ENCODE data around the gene TPK1. TPM values are rescaled to one million over a fixed set of nuclear protein-coding genes. Genes with fewer than 3 reads are reported as not detected.
"Not testable (repeated sequence)": the region's sequence is repeated elsewhere in the genome, so short reads cannot be mapped to it uniquely, and the experiment has no call there.

Gene TPK1
- total RNA-seq, 2 experiments from 2014 or later: 15.5 to 15.8 TPM

DNA sequence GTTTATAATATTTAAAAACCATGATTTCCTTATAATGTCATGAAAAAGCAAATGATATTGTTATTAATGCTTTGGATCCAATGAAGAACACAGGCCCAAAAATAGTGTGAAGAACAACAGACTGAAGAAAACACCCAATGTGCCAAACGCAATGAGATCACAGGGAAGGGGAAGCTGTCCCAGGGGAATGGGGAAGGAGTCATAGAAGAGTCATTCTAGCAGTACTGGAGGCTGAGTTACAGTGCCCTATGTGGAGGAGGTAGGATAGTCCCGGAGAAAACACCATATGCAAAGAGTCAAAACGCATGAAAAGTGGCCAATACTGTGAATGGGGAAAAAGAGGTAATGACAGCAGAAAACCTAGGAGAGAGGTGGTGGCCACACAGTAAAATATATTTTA is 50.9 kb downstream of the TPK1 start:
- CTCF ChIA-PET: interaction anchor here (1.8 to 2.6 kb wide), 3 partner anchors 16 to 50 kb away, joined by 5 to 10 read pairs (median 6); no protein-coding TSS in a partner anchor
- TF ChIP-seq, protein P1, sequence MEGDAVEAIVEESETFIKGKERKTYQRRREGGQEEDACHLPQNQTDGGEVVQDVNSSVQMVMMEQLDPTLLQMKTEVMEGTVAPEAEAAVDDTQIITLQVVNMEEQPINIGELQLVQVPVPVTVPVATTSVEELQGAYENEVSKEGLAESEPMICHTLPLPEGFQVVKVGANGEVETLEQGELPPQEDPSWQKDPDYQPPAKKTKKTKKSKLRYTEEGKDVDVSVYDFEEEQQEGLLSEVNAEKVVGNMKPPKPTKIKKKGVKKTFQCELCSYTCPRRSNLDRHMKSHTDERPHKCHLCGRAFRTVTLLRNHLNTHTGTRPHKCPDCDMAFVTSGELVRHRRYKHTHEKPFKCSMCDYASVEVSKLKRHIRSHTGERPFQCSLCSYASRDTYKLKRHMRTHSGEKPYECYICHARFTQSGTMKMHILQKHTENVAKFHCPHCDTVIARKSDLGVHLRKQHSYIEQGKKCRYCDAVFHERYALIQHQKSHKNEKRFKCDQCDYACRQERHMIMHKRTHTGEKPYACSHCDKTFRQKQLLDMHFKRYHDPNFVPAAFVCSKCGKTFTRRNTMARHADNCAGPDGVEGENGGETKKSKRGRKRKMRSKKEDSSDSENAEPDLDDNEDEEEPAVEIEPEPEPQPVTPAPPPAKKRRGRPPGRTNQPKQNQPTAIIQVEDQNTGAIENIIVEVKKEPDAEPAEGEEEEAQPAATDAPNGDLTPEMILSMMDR (IDR thresholded peaks at IDR 0.05): no peak
- intact Hi-C loops (cut with micrococcal nuclease): no loop called here
- Mint-ChIP-seq H3K36me3 (ENCODE audit: low read depth) (no peaks in the 10 kb centered on the region), H3K4me1 (ENCODE audit: low read depth) (peaks cover 9% of the 10 kb centered on the region), H3K9me3 (no peaks in the 10 kb centered on the region), H3K27ac (no peak overlapping the region), H3K4me3 (no peak overlapping the region), H3K27me3 (no peaks in the 10 kb centered on the region)
- POLR2A ChIA-PET: no interaction called here
- DNase-seq (no peak), ATAC-seq (no peak)

DNA sequence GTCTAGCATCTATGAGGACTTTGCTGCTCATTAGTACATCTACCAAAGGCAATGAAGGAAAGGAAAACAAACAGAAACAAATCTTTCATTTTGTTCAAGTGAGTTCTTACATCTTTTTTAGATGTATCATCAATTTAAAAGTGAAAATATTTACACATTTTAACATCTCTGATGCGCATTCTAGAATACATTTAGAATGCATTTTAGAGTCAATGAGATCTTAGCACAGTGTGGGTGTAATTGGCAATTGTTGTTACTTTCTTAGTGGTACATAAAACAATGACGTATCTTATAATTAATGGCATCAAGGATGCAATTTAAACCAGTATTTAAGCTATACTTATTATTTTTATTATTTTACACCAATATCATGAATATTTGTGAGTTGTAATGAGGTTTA is 51.4 kb downstream of the TPK1 start:
- H3K27me3 Mint-ChIP-seq: no peaks in the 10 kb centered on the region
- no peak for ATAC-seq
- ChIA-PET POLR2A (no interaction called here), CTCF (interaction anchor here (2.6 kb wide), 1 partner anchor 51 kb away, joined by 6 read pairs; no protein-coding TSS in a partner anchor)
- DNase-seq: no peak
- no peaks in the 10 kb centered on the region for H3K36me3 Mint-ChIP-seq (ENCODE audit: low read depth)
- intact Hi-C loops (cut with micrococcal nuclease): no loop called here
- no peak overlapping the region for H3K4me3 Mint-ChIP-seq
- H3K27ac Mint-ChIP-seq: no peak overlapping the region
- no peaks in the 10 kb centered on the region for H3K9me3 Mint-ChIP-seq
- H3K4me1 Mint-ChIP-seq (ENCODE audit: low read depth): peaks cover 9% of the 10 kb centered on the region
- TF ChIP-seq, protein P1 (IDR thresholded peaks at IDR 0.05): no peak

GRCh38 chr7:144782883-144783282 is 53.0 kb downstream of the TPK1 start:
- no peak for ATAC-seq
- Mint-ChIP-seq H3K27me3 (no peaks in the 10 kb centered on the region), H3K4me1 (ENCODE audit: low read depth) (peaks cover 12% of the 10 kb centered on the region), H3K27ac (no peak overlapping the region), H3K36me3 (ENCODE audit: low read depth) (peaks cover under 1% of the 10 kb centered on the region), H3K4me3 (no peak overlapping the region), H3K9me3 (peaks cover under 1% of the 10 kb centered on the region)
- ChIA-PET CTCF (no interaction called here), POLR2A (interaction anchor here (0.7 kb wide), 1 partner anchor 52 kb away, joined by 3 read pairs; no protein-coding TSS in a partner anchor)
- DNase-seq: no peak
- TF ChIP-seq, protein P1 (IDR thresholded peaks at IDR 0.05): no peak
- intact Hi-C loops (cut with micrococcal nuclease): no loop called here

- H3K27ac Mint-ChIP-seq: no peak overlapping the region
- peaks cover 2% of the 10 kb centered on the region for H3K36me3 Mint-ChIP-seq (ENCODE audit: low read depth)
- H3K4me1 Mint-ChIP-seq (ENCODE audit: low read depth): peaks cover 31% of the 10 kb centered on the region
- ChIA-PET CTCF (interaction anchor here (1.1 kb wide), 1 partner anchor 10 kb away, joined by 4 read pairs; no protein-coding TSS in a partner anchor), POLR2A (no interaction called here)
- H3K27me3 Mint-ChIP-seq: no peaks in the 10 kb centered on the region
- peak; percentile 8 for DNase-seq
- intact Hi-C loops (cut with micrococcal nuclease): no loop called here
- TF ChIP-seq, protein P1 (IDR thresholded peaks at IDR 0.05): no peak
- H3K9me3 Mint-ChIP-seq: peaks cover 2% of the 10 kb centered on the region
- no peak for ATAC-seq
- no peak overlapping the region for H3K4me3 Mint-ChIP-seq
Measured at GRCh38 chr7:144780071-144780608, 55.7 kb downstream of the TPK1 start.

GRCh38 chr7:144777889-144778288 is 58.0 kb downstream of the TPK1 start:
- DNase-seq; H3K27me3 Mint-ChIP-seq; ATAC-seq; H3K4me3 Mint-ChIP-seq; POLR2A ChIA-PET; H3K36me3 Mint-ChIP-seq (ENCODE audit: low read depth); H3K9me3 Mint-ChIP-seq; intact Hi-C loops (cut with micrococcal nuclease); H3K27ac Mint-ChIP-seq: not testable (repeated sequence)
- H3K4me1 Mint-ChIP-seq (ENCODE audit: low read depth): peaks cover 32% of the 10 kb centered on the region
- CTCF ChIA-PET: interaction anchor here (0.7 kb wide), 1 partner anchor 452 kb away, joined by 3 read pairs; no protein-coding TSS in a partner anchor
